ENCODE data around the gene CDK5.

The CDK5 gene

GRCh38 chr7:151085691-151086620 lies 28.3 kb upstream of the CDK5 start, which contains the start of gene AGAP3:
AGAP3 (plus strand) TSS chr7:151086475; CDS start chr7:151086742, 267 bp downstream.
- DNase-seq, result peak; percentile 77

GRCh38 chr7:151085329-151085690 lies 27.6 kb upstream of the CDK5 start:
- no peak for DNase-seq

- no peak for DNase-seq
Measured at GRCh38 chr7:151083824-151084160, 26.1 kb upstream of the CDK5 start.

GRCh38 chr7:151083071-151083823 lies 25.6 kb upstream of the CDK5 start, which contains the start of gene TMUB1:
TMUB1 (minus strand) TSS chr7:151083493; CDS start chr7:151082563, 930 bp downstream.
- no peak for DNase-seq

- DNase-seq, result no peak
Measured at GRCh38 chr7:151082141-151083070, 24.7 kb upstream of the CDK5 start.

- no peak for DNase-seq
Measured at GRCh38 chr7:151081170-151082101, 23.7 kb upstream of the CDK5 start.

GRCh38 chr7:151080522-151081169 lies 22.9 kb upstream of the CDK5 start, which contains the start of gene FASTK:
FASTK (minus strand) TSS chr7:151080809; CDS start chr7:151080766, 43 bp downstream.
- peak; percentile 88 for DNase-seq

GRCh38 chr7:151080067-151080521 lies 22.4 kb upstream of the CDK5 start:
- no peak for DNase-seq

GRCh38 chr7:151079199-151079910 lies 21.7 kb upstream of the CDK5 start:
- DNase-seq, result no peak

GRCh38 chr7:151078233-151079040 lies 20.7 kb upstream of the CDK5 start:
- no peak for DNase-seq

- DNase-seq, result no peak
Measured at GRCh38 chr7:151077705-151078232, 20.1 kb upstream of the CDK5 start.

GRCh38 chr7:151076863-151077704 lies 19.4 kb upstream of the CDK5 start:
- no peak for DNase-seq

GRCh38 chr7:151075978-151076426 lies 18.3 kb upstream of the CDK5 start:
- DNase-seq, result no peak

GRCh38 chr7:151075662-151075971 lies 17.9 kb upstream of the CDK5 start:
- DNase-seq, result no peak

GRCh38 chr7:151074817-151075661 lies 17.3 kb upstream of the CDK5 start:
- no peak for DNase-seq

- DNase-seq, result no peak
Measured at GRCh38 chr7:151073990-151074389, 16.3 kb upstream of the CDK5 start.
